Measurements from ENCODE around the gene TASOR. TPM values are rescaled to one million over a fixed set of nuclear protein-coding genes. Genes with fewer than 3 reads are reported as not detected.

TASOR gene
- total RNA-seq, 1 donor from 2014 or later, result 42.7 TPM

Other genes with a start within 250 kb of the TASOR start
- 20.5 TPM for gene ERC2, start 214.8 kb downstream of the TASOR start, total RNA-seq (ENCODE audit: unreplicated experiment)
- gene CCDC66, start 126.1 kb downstream of the TASOR start, total RNA-seq (ENCODE audit: unreplicated experiment), result 13.6 TPM
- 4.0 TPM for gene ARHGEF3, start 118.7 kb upstream of the TASOR start, total RNA-seq (ENCODE audit: unreplicated experiment)